PC-9 (cell line): ENCODE measurements around the gene SPOCK2. TPM values are rescaled to one million over a fixed set of nuclear protein-coding genes. Genes with fewer than 3 reads are reported as not detected.

Experiments used
- BruUV-seq: library from RNA; stranded (reverse); fragments of 400-500 nt; replicated peaks from 2 replicates; lab custom pipeline; 2021; lab: Mats Ljungman, UMichigan
- CTCF ChIA-PET: fragments of 300-600 bp; sonication (Branson Sonifier 250); formaldehyde crosslinking; loops from one replicate; lab custom pipeline; 2022; ENCODE audit warnings: antibody characterized with exemption; lab: Charles Lee
- POLR2A ChIA-PET: fragments of 300-600 bp; sonication (Branson Sonifier 250); formaldehyde crosslinking; loops from one replicate; lab custom pipeline; 2022; ENCODE audit warnings: antibody characterized with exemption; ENCODE audit not compliant: unreplicated experiment; lab: Charles Lee
- DNase-seq, 2 experiments: peaks; one replicate each; pipeline versions ENCODE4 v3.0.0 to v3.0.0-alpha.2; 2015 to 2022; ENCODE audit warnings: mixed read lengths in 1 of 2
- H2AFZ ChIP-seq: fragments of 200-600 bp; sonication (generic); 2 replicates; pipeline ENCODE4 v1.8.1; 2017; ENCODE audit warnings: antibody characterized with exemption
- H3F3A ChIP-seq: fragments of 200-600 bp; sonication (generic); 2 replicates; pipeline ENCODE4 v1.8.1; 2017; ENCODE audit warnings: antibody characterized with exemption, mild to moderate bottlenecking, low read depth; ENCODE audit not compliant: insufficient read depth
- H3K27ac ChIP-seq: fragments of 200-600 bp; sonication (generic); 2 replicates; pipeline ENCODE4 v1.6.1; 2016; ENCODE audit warnings: mixed run types
- H3K27me3 ChIP-seq: fragments of 200-600 bp; sonication (generic); 2 replicates; pipeline ENCODE4 v1.6.1; 2016; ENCODE audit warnings: low read depth, mixed run types; ENCODE audit not compliant: insufficient read depth
- H3K36me3 ChIP-seq: fragments of 200-600 bp; sonication (generic); 2 replicates; pipeline ENCODE4 v1.6.1; 2016; ENCODE audit warnings: low read depth, mixed run types
- H3K4me1 ChIP-seq: fragments of 200-600 bp; sonication (generic); replicated peaks from 2 replicates; pipeline ENCODE4 v1.6.1; 2016; ENCODE audit warnings: mixed run types; ENCODE audit not compliant: insufficient read depth
- H3K4me2 ChIP-seq: fragments of 200-600 bp; sonication (generic); 2 replicates; pipeline ENCODE4 v1.6.1; 2017; ENCODE audit warnings: mixed run types
- H3K4me3 ChIP-seq: fragments of 200-600 bp; sonication (generic); 2 replicates; pipeline ENCODE4 v1.6.1; 2016; ENCODE audit warnings: mixed run types
- H3K79me2 ChIP-seq: fragments of 200-600 bp; sonication (generic); 2 replicates; pipeline ENCODE4 v1.6.1; 2017; ENCODE audit warnings: low read depth, mixed run types
- H3K9me2 ChIP-seq: fragments of 200-600 bp; sonication (generic); 2 replicates; pipeline ENCODE4 v1.8.1; 2017; ENCODE audit warnings: mild to moderate bottlenecking; ENCODE audit not compliant: insufficient read depth
- H3K9me3 ChIP-seq: fragments of 200-600 bp; sonication (generic); 2 replicates; pipeline ENCODE4 v1.8.1; 2016; ENCODE audit warnings: low read depth; ENCODE audit not compliant: insufficient read depth
- H4K20me1 ChIP-seq: fragments of 200-600 bp; sonication (generic); 2 replicates; pipeline ENCODE4 v1.8.1; 2017; ENCODE audit not compliant: insufficient read depth
- CTCF ChIP-seq: fragments of 200-600 bp; sonication (generic); conservative IDR thresholded peaks from 2 replicates; pipeline ENCODE4 v1.6.1; 2017; ENCODE audit warnings: mixed run types, antibody characterized with exemption, mild to moderate bottlenecking, moderate library complexity
- EZH2 ChIP-seq: fragments of 200-600 bp; sonication (generic); IDR thresholded peaks from 2 replicates; pipeline ENCODE4 v1.8.0; 2017; ENCODE audit warnings: antibody characterized with exemption, low read depth
- intact Hi-C: fragments of 100-400 bp; cut with micrococcal nuclease; formaldehyde crosslinking; loops from one replicate; pipeline ENCODE4 v1.10.0; 2022; ENCODE audit not compliant: unreplicated experiment
- total RNA-seq: library from RNA; stranded (reverse); gene quantifications from 2 replicates; pipeline ENCODE4 v1.2.3, GENCODE V29; 2021

SPOCK2 gene
- total RNA-seq, 1 experiment from 2014 or later: 5.3 TPM

- peak overlapping the region; percentile 58 for H3K4me2 ChIP-seq
- no peaks in the 10 kb centered on the region for H3K27me3 ChIP-seq
- H2AFZ ChIP-seq: no peak overlapping the region
- H3K36me3 ChIP-seq: no peaks in the 10 kb centered on the region
- peaks cover 10% of the 10 kb centered on the region for H3K9me3 ChIP-seq
- no TSS peak for BruUV-seq
- DNase-seq: peak; percentile 57 to 74
- ChIA-PET CTCF (no interaction called here), POLR2A (no interaction called here)
- H3F3A ChIP-seq: peaks cover 21% of the 10 kb centered on the region; the same call in 1 of the 2 replicates
- no peak for TF ChIP-seq CTCF
- TF ChIP-seq EZH2: no peak
- no peaks in the 10 kb centered on the region for H4K20me1 ChIP-seq
- intact Hi-C loops: no loop called here
- no peak overlapping the region; the same call in 1 of the 2 replicates for H3K4me3 ChIP-seq
- peak overlapping the region; percentile 79 for H3K27ac ChIP-seq
- no peaks in the 10 kb centered on the region for H3K9me2 ChIP-seq
- H3K4me1 ChIP-seq: peaks cover 18% of the 10 kb centered on the region
- no peaks in the 10 kb centered on the region for H3K79me2 ChIP-seq
These were observed 60.9 kb downstream of the SPOCK2 start for GRCh38 chr10:72027498-72027897.

GRCh38 chr10:72026278-72027111, 61.9 kb downstream of the SPOCK2 start:
- no peak overlapping the region for H3K4me2 ChIP-seq
- no peaks in the 10 kb centered on the region for H3K79me2 ChIP-seq
- H3K9me2 ChIP-seq: no peaks in the 10 kb centered on the region
- H3K27me3 ChIP-seq: no peaks in the 10 kb centered on the region
- no TSS peak for BruUV-seq
- H3K36me3 ChIP-seq: no peaks in the 10 kb centered on the region
- CTCF ChIA-PET: no interaction called here
- intact Hi-C loops: no loop called here
- H2AFZ ChIP-seq: no peak overlapping the region
- H3K9me3 ChIP-seq: peaks cover 10% of the 10 kb centered on the region
- no peak overlapping the region for H3K27ac ChIP-seq
- peaks cover 20% of the 10 kb centered on the region for H3K4me1 ChIP-seq
- H3F3A ChIP-seq: peaks cover 21% of the 10 kb centered on the region; the same call in 1 of the 2 replicates
- no peak overlapping the region for H3K4me3 ChIP-seq
- TF ChIP-seq CTCF (no peak), EZH2 (no peak)
- DNase-seq: peak in 1 of 2 experiments; percentile 26
- POLR2A ChIA-PET: interaction anchor here (0.6 kb wide), 1 partner anchor 1142 kb away, joined by 3 read pairs; no protein-coding TSS in a partner anchor
- H4K20me1 ChIP-seq: no peaks in the 10 kb centered on the region

GRCh38 chr10:72025832-72026231, 62.5 kb downstream of the SPOCK2 start:
- peaks cover 24% of the 10 kb centered on the region for H3K4me1 ChIP-seq
- no peak for DNase-seq
- TF ChIP-seq EZH2 (no peak), CTCF (no peak)
- no TSS peak for BruUV-seq
- no peaks in the 10 kb centered on the region for H3K36me3 ChIP-seq
- POLR2A ChIA-PET: interaction anchor here (0.6 kb wide), 1 partner anchor 1143 kb away, joined by 3 read pairs; no protein-coding TSS in a partner anchor
- H3K4me3 ChIP-seq: no peak overlapping the region
- no peaks in the 10 kb centered on the region for H3K9me2 ChIP-seq
- H2AFZ ChIP-seq: no peak overlapping the region
- peaks cover 21% of the 10 kb centered on the region; the same call in 1 of the 2 replicates for H3F3A ChIP-seq
- CTCF ChIA-PET: no interaction called here
- no peaks in the 10 kb centered on the region for H3K27me3 ChIP-seq
- no peak overlapping the region for H3K4me2 ChIP-seq
- H3K79me2 ChIP-seq: no peaks in the 10 kb centered on the region
- no peak overlapping the region for H3K27ac ChIP-seq
- intact Hi-C loops: no loop called here
- H3K9me3 ChIP-seq: peaks cover 10% of the 10 kb centered on the region
- H4K20me1 ChIP-seq: no peaks in the 10 kb centered on the region
